CD8-positive, alpha-beta memory T cell (primary cell): ENCODE measurements around the gene ATP6V1G2. TPM values are rescaled to one million over a fixed set of nuclear protein-coding genes. Genes with fewer than 3 reads are reported as not detected.

ENCODE experiments used
- CTCF ChIA-PET: fragments of 350-600 bp; sonication (Branson Sonifier 250); formaldehyde crosslinking; loops from one replicate; lab custom pipeline; 2021; ENCODE audit warnings: antibody characterized with exemption; lab: Charles Lee
- POLR2A ChIA-PET: fragments of 350-600 bp; sonication (Branson Sonifier 250); formaldehyde crosslinking; loops from one replicate; lab custom pipeline; 2021; ENCODE audit warnings: antibody characterized with exemption; lab: Charles Lee
- DNase-seq, 5 donors: peaks; one replicate each; pipeline versions ENCODE4 v3.0.0 to v3.0.0-alpha.2; 2020 to 2022; ENCODE audit warnings: mixed read lengths in 1 of 5
- H3K27ac ChIP-seq: one replicate; pipeline ENCODE4 v1.7.0; 2013; ENCODE audit warnings: low read depth, mild to moderate bottlenecking, low read length, moderate library complexity
- H3K27me3 ChIP-seq: 2 replicates; pipeline ENCODE4 v1.7.0; 2013; ENCODE audit warnings: low read length, mild to moderate bottlenecking; ENCODE audit not compliant: insufficient read depth, poor library complexity, severe bottlenecking
- H3K36me3 ChIP-seq: 2 replicates; pipeline ENCODE4 v1.7.0; 2013; ENCODE audit warnings: mild to moderate bottlenecking, low read length, moderate library complexity; ENCODE audit not compliant: insufficient read depth
- H3K4me1 ChIP-seq: 2 replicates; pipeline ENCODE4 v1.7.0; 2013; ENCODE audit warnings: mild to moderate bottlenecking, low read length, moderate library complexity; ENCODE audit not compliant: insufficient read depth
- H3K4me3 ChIP-seq: 2 replicates; pipeline ENCODE4 v1.7.0; 2013; ENCODE audit warnings: mild to moderate bottlenecking, low read length
- H3K9me3 ChIP-seq: 2 replicates; pipeline ENCODE4 v1.7.0; 2013; ENCODE audit warnings: mild to moderate bottlenecking, low read length
- H3K27ac Mint-ChIP-seq, 8 donors: one replicate each; pipeline ENCODE4 v1.8.0; 2020 to 2021; ENCODE audit warnings: mixed read lengths in 8 of 8, mild to moderate bottlenecking in 6 of 8, inconsistent platforms in 3 of 8, moderate library complexity in 3 of 8
- H3K27me3 Mint-ChIP-seq, 2 donors: one replicate each; pipeline ENCODE4 v1.8.0; 2020 to 2021; ENCODE audit warnings: mixed read lengths in 2 of 2, mild to moderate bottlenecking in 1 of 2, moderate library complexity in 1 of 2
- H3K36me3 Mint-ChIP-seq, 3 donors: one replicate each; pipeline ENCODE4 v1.8.0; 2020 to 2021; ENCODE audit warnings: mixed read lengths in 3 of 3, inconsistent platforms in 1 of 3, mild to moderate bottlenecking in 1 of 3
- H3K4me1 Mint-ChIP-seq, 3 donors: one replicate each; pipeline ENCODE4 v1.8.0; 2020 to 2021; ENCODE audit warnings: mixed read lengths in 3 of 3, inconsistent platforms in 1 of 3, mild to moderate bottlenecking in 1 of 3
- H3K4me3 Mint-ChIP-seq, 7 donors: one replicate each; pipeline ENCODE4 v1.8.0; 2020 to 2021; ENCODE audit warnings: mixed read lengths in 7 of 7, mild to moderate bottlenecking in 6 of 7, moderate library complexity in 4 of 7, inconsistent platforms in 2 of 7
- H3K9me3 Mint-ChIP-seq, 5 donors: one replicate each; pipeline ENCODE4 v1.8.0; 2020 to 2022; ENCODE audit warnings: mixed read lengths in 5 of 5, mild to moderate bottlenecking in 3 of 5, moderate library complexity in 2 of 5, inconsistent platforms in 1 of 5
- polyA plus RNA-seq: library from polyadenylated mRNA; unstranded; fragments of 300-500 nt; fragmentation: Illumina TruSeq; gene quantifications from one replicate; pipeline ENCODE4 v1.2.3, GENCODE V29; 2021
- total RNA-seq, 2 experiments: library from RNA; stranded (reverse); gene quantifications; one replicate each; pipeline ENCODE4 v1.2.3, GENCODE V29; 2021

Gene ATP6V1G2
- total and polyA plus RNA-seq, 3 experiments from 2014 or later: 0.94 to 2.0 (median 1.4) TPM

GRCh38 chr6:31540640-31541039 is 5.8 kb downstream of the ATP6V1G2 start:
- peaks cover 30% of the 10 kb centered on the region for H3K36me3 ChIP-seq
- Mint-ChIP-seq H3K27ac (peak overlapping the region; percentile 94 to 100 (median 99)), H3K4me1 (peaks cover 62 to 65% (median 62%) of the 10 kb centered on the region in 3 donors), H3K27me3 (no peaks in the 10 kb centered on the region), H3K4me3 (peak overlapping the region; percentile 96 to 99 (median 98)), H3K36me3 (peaks cover 17 to 56% (median 32%) of the 10 kb centered on the region in 3 donors), H3K9me3 (no peaks in the 10 kb centered on the region)
- H3K27me3 ChIP-seq: no peaks in the 10 kb centered on the region
- H3K9me3 ChIP-seq: no peaks in the 10 kb centered on the region
- DNase-seq: no peak
- ChIA-PET POLR2A (interaction anchor here (0.5 to 3.6 kb wide), 18 partner anchors 11 to 357 kb away, joined by 3 to 28 read pairs (median 5); partner anchors contain the start of genes C6orf47, EHMT2, MCCD1 and MICB), CTCF (interaction anchor here (1.3 to 32.2 kb wide), 7 partner anchors 10 to 80 kb away, joined by 3 to 576 read pairs (median 23); partner anchors contain the start of genes LST1, LTB, MCCD1 and NCR3)
- peaks cover 45% of the 10 kb centered on the region for H3K4me1 ChIP-seq
- peak overlapping the region; percentile 100 for H3K27ac ChIP-seq
- peak overlapping the region; percentile 100 for H3K4me3 ChIP-seq

- H3K27ac Mint-ChIP-seq: peak overlapping the region; percentile 74 to 100 (median 99)
- POLR2A ChIA-PET: interaction anchor here (0.5 to 3.6 kb wide), 2 partner anchors 40 to 44 kb away, joined by 8 to 28 read pairs; no protein-coding TSS in a partner anchor
Observed at GRCh38 chr6:31538805-31539400, 7.5 kb downstream of the ATP6V1G2 start.

GRCh38 chr6:31535538-31536324 is 10.7 kb downstream of the ATP6V1G2 start:
- no peak for DNase-seq
- H3K4me3 Mint-ChIP-seq: peak overlapping the region in 1 of 7 donors; percentile 35
- H3K27me3 Mint-ChIP-seq: no peaks in the 10 kb centered on the region
- H3K27ac Mint-ChIP-seq: peak overlapping the region in 7 of 8 donors; percentile 17 to 91 (median 63)
- H3K4me1 ChIP-seq: peaks cover 32% of the 10 kb centered on the region
- no peaks in the 10 kb centered on the region for H3K9me3 ChIP-seq
- H3K27me3 ChIP-seq: no peaks in the 10 kb centered on the region
- POLR2A ChIA-PET: no interaction called here
- H3K4me3 ChIP-seq: no peak overlapping the region
- peaks cover 18 to 91% (median 43%) of the 10 kb centered on the region in 3 donors for H3K36me3 Mint-ChIP-seq
- no peak overlapping the region for H3K27ac ChIP-seq
- peaks cover 72% of the 10 kb centered on the region for H3K36me3 ChIP-seq
- CTCF ChIA-PET: no interaction called here
- H3K4me1 Mint-ChIP-seq: peaks cover 48 to 73% (median 54%) of the 10 kb centered on the region in 3 donors
- H3K9me3 Mint-ChIP-seq: no peaks in the 10 kb centered on the region

More at GRCh38 chr6:31538805-31539400, 7.5 kb downstream of the ATP6V1G2 start:
- no peaks in the 10 kb centered on the region for H3K27me3 ChIP-seq
- H3K27ac ChIP-seq: no peak overlapping the region
- peaks cover 59 to 76% (median 61%) of the 10 kb centered on the region in 3 donors for H3K4me1 Mint-ChIP-seq
- no peak overlapping the region for H3K4me3 ChIP-seq
- peaks cover 45% of the 10 kb centered on the region for H3K4me1 ChIP-seq
- H3K36me3 ChIP-seq: peaks cover 47% of the 10 kb centered on the region
- no peaks in the 10 kb centered on the region for H3K9me3 ChIP-seq
- H3K9me3 Mint-ChIP-seq: no peaks in the 10 kb centered on the region
- peaks cover 18 to 73% (median 36%) of the 10 kb centered on the region in 3 donors for H3K36me3 Mint-ChIP-seq
- CTCF ChIA-PET: interaction anchor here (0.7 to 16.4 kb wide), 5 partner anchors 10 to 291 kb away, joined by 3 to 504 read pairs (median 3); partner anchors contain the start of gene NCR3
- no peaks in the 10 kb centered on the region for H3K27me3 Mint-ChIP-seq
- no peak for DNase-seq
- H3K4me3 Mint-ChIP-seq: peak overlapping the region; percentile 96 to 99 (median 98)

- Histone ChIP-seq H3K4me3 (no peak overlapping the region), H3K27ac (no peak overlapping the region), H3K9me3 (no peaks in the 10 kb centered on the region), H3K4me1 (peaks cover 20% of the 10 kb centered on the region), H3K36me3 (peaks cover 77% of the 10 kb centered on the region), H3K27me3 (no peaks in the 10 kb centered on the region)
- DNase-seq: no peak
- CTCF ChIA-PET: interaction anchor here (0.9 kb wide), 1 partner anchor 64 kb away, joined by 3 read pairs; no protein-coding TSS in a partner anchor
- no peaks in the 10 kb centered on the region for H3K9me3 Mint-ChIP-seq
- H3K36me3 Mint-ChIP-seq: peaks cover 17 to 91% (median 42%) of the 10 kb centered on the region in 3 donors
- H3K4me3 Mint-ChIP-seq: peak overlapping the region in 1 of 7 donors; percentile 35
- H3K4me1 Mint-ChIP-seq: peaks cover 40 to 64% (median 49%) of the 10 kb centered on the region in 3 donors
- POLR2A ChIA-PET: interaction anchor here (0.5 kb wide), 1 partner anchor 67 kb away, joined by 5 read pairs; no protein-coding TSS in a partner anchor
- peak overlapping the region in 1 of 8 donors; percentile 58 for H3K27ac Mint-ChIP-seq
- H3K27me3 Mint-ChIP-seq: no peaks in the 10 kb centered on the region
Observed at GRCh38 chr6:31534521-31535040, 11.8 kb downstream of the ATP6V1G2 start.

- Histone ChIP-seq H3K4me3 (no peak overlapping the region), H3K36me3 (peaks cover 71% of the 10 kb centered on the region), H3K4me1 (peaks cover 14% of the 10 kb centered on the region), H3K9me3 (no peaks in the 10 kb centered on the region), H3K27ac (no peak overlapping the region), H3K27me3 (no peaks in the 10 kb centered on the region)
- Mint-ChIP-seq H3K4me1 (peaks cover 35 to 58% (median 43%) of the 10 kb centered on the region in 3 donors), H3K4me3 (no peak overlapping the region), H3K27me3 (no peaks in the 10 kb centered on the region), H3K9me3 (no peaks in the 10 kb centered on the region), H3K36me3 (peaks cover 14 to 89% (median 36%) of the 10 kb centered on the region in 3 donors), H3K27ac (peak overlapping the region in 3 of 8 donors; percentile 46 to 58 (median 50))
- POLR2A ChIA-PET: interaction anchor here (0.5 kb wide), 1 partner anchor 68 kb away, joined by 5 read pairs; no protein-coding TSS in a partner anchor
- CTCF ChIA-PET: interaction anchor here (0.9 kb wide), 1 partner anchor 65 kb away, joined by 3 read pairs; no protein-coding TSS in a partner anchor
- DNase-seq: no peak
Observed at GRCh38 chr6:31534011-31534410, 12.4 kb downstream of the ATP6V1G2 start.

- Histone ChIP-seq H3K27me3 (no peaks in the 10 kb centered on the region), H3K4me3 (no peak overlapping the region), H3K27ac (no peak overlapping the region), H3K9me3 (no peaks in the 10 kb centered on the region), H3K4me1 (peaks cover 9% of the 10 kb centered on the region), H3K36me3 (peaks cover 65% of the 10 kb centered on the region)
- CTCF ChIA-PET: interaction anchor here (0.9 kb wide), 1 partner anchor 65 kb away, joined by 3 read pairs; no protein-coding TSS in a partner anchor
- no peaks in the 10 kb centered on the region for H3K9me3 Mint-ChIP-seq
- no peaks in the 10 kb centered on the region for H3K27me3 Mint-ChIP-seq
- no peak overlapping the region for H3K4me3 Mint-ChIP-seq
- no peak for DNase-seq
- POLR2A ChIA-PET: no interaction called here
- H3K27ac Mint-ChIP-seq: peak overlapping the region in 3 of 8 donors; percentile 62 to 75 (median 66)
- H3K4me1 Mint-ChIP-seq: peaks cover 29 to 52% (median 38%) of the 10 kb centered on the region in 3 donors
- H3K36me3 Mint-ChIP-seq: peaks cover 14 to 85% (median 31%) of the 10 kb centered on the region in 3 donors
Observed at GRCh38 chr6:31533455-31533841, 13.0 kb downstream of the ATP6V1G2 start.

GRCh38 chr6:31532644-31533454 is 13.6 kb downstream of the ATP6V1G2 start:
- Histone ChIP-seq H3K9me3 (no peaks in the 10 kb centered on the region), H3K36me3 (peaks cover 60% of the 10 kb centered on the region), H3K27me3 (no peaks in the 10 kb centered on the region), H3K4me1 (peaks cover 3% of the 10 kb centered on the region), H3K4me3 (no peak overlapping the region), H3K27ac (no peak overlapping the region)
- ChIA-PET CTCF (no interaction called here), POLR2A (no interaction called here)
- no peaks in the 10 kb centered on the region for H3K27me3 Mint-ChIP-seq
- no peak overlapping the region for H3K4me3 Mint-ChIP-seq
- DNase-seq: no peak
- H3K9me3 Mint-ChIP-seq: no peaks in the 10 kb centered on the region
- peaks cover 25 to 48% (median 33%) of the 10 kb centered on the region in 3 donors for H3K4me1 Mint-ChIP-seq
- H3K27ac Mint-ChIP-seq: peak overlapping the region in 6 of 8 donors; percentile 55 to 75 (median 64)
- peaks cover 14 to 83% (median 31%) of the 10 kb centered on the region in 3 donors for H3K36me3 Mint-ChIP-seq
